K562 (cell line): ENCODE data around the gene DGCR8. TPM values are rescaled to one million over a fixed set of nuclear protein-coding genes. Genes with fewer than 3 reads are reported as not detected.

Experiments used
- ARID1B ChIP-seq: fragments of 450-650 bp; IDR thresholded peaks from 2 replicates; pipeline ENCODE4 v1.6.1; 2016; ENCODE audit warnings: antibody characterized with exemption, mild to moderate bottlenecking, inconsistent platforms
- BRF1 ChIP-seq: IDR thresholded peaks from 3 replicates; pipeline ENCODE4 v1.6.1; 2011; ENCODE audit warnings: borderline replicate concordance, mild to moderate bottlenecking; ENCODE audit not compliant: insufficient read length; ENCODE audit errors: extremely low read depth
- CBX3 ChIP-seq, 2 experiments: IDR thresholded peaks; 1 replicate in 1 of 2; 2 replicates in 1 of 2; pipeline ENCODE4 v1.6.1; 2012; ENCODE audit warnings: inconsistent platforms in 2 of 2, low read length in 2 of 2, borderline replicate concordance in 1 of 2, control low read depth in 1 of 2
- GATA2 ChIP-seq: sonication (generic); formaldehyde crosslinking; IDR thresholded peaks from 2 replicates; pipeline ENCODE4 v1.4.0; 2020; ENCODE audit warnings: mild to moderate bottlenecking, missing genetic modification reagents
- MAFK ChIP-seq: IDR thresholded peaks from 2 replicates; pipeline ENCODE4 v1.6.1; 2011; ENCODE audit warnings: low read length, improper control_type of control experiment
- MAZ ChIP-seq, 2 experiments: fragments of 450-650 bp in 1 of 2; sonication (generic) in 1 of 2; formaldehyde crosslinking; IDR thresholded peaks in 1 of 2; conservative IDR thresholded peaks in 1 of 2; 2 replicates each; pipeline versions ENCODE4 v1.4.0 to v1.5.0; 2020; ENCODE audit warnings: mild to moderate bottlenecking in 1 of 2, missing genetic modification reagents in 1 of 2
- MECOM ChIP-seq: fragments of 250-450 bp; sonication (Bioruptor Pico); IDR thresholded peaks from 2 replicates; pipeline ENCODE4 v1.8.0; 2022; ENCODE audit warnings: inconsistent platforms
- NEUROD1 ChIP-seq: fragments of 150-350 bp; IDR thresholded peaks from 2 replicates; pipeline ENCODE4 v1.6.1; 2014; ENCODE audit warnings: borderline replicate concordance, low read length, low read depth; ENCODE audit not compliant: partially characterized antibody
- POLR2A ChIP-seq: fragments of 450-650 bp; conservative IDR thresholded peaks from 2 replicates; pipeline ENCODE4 v1.6.1; 2016
- THRAP3 ChIP-seq: fragments of 450-650 bp; IDR thresholded peaks from 2 replicates; pipeline ENCODE4 v1.6.1; 2016; ENCODE audit warnings: mild to moderate bottlenecking, inconsistent platforms, borderline replicate concordance
- WHSC1 ChIP-seq: IDR thresholded peaks from one replicate; pipeline ENCODE4 v1.6.1; 2012; ENCODE audit warnings: low read length, control low read depth, inconsistent platforms
- ZBTB7A ChIP-seq: IDR thresholded peaks from 2 replicates; pipeline ENCODE4 v1.6.1; 2011; ENCODE audit warnings: low read depth, mild to moderate bottlenecking, low read length, moderate library complexity, borderline replicate concordance; ENCODE audit not compliant: control insufficient read depth
- ZKSCAN8 ChIP-seq: fragments of 200-800 bp; sonication (Bioruptor generic); IDR thresholded peaks from 2 replicates; pipeline ENCODE4 v1.6.1; 2016; ENCODE audit warnings: missing genetic modification characterization, missing compliant biosample characterization
- ZNF134 ChIP-seq: fragments of 250-450 bp; sonication (Bioruptor Pico); conservative IDR thresholded peaks from 2 replicates; pipeline ENCODE4 v1.4.0; 2020
- ZNF174 ChIP-seq: fragments of 250-450 bp; sonication (Bioruptor Pico); IDR thresholded peaks from 2 replicates; pipeline ENCODE4 v1.4.0; 2020; ENCODE audit warnings: mild to moderate bottlenecking
- ZNF77 ChIP-seq: fragments of 250-450 bp; sonication (Bioruptor Pico); IDR thresholded peaks from 2 replicates; pipeline ENCODE4 v1.5.0; 2020
- polyA plus RNA-seq, 8 experiments: library from polyadenylated mRNA; depleted of rRNA in 4 of 8; stranded (reverse) in 5 of 8; unstranded in 3 of 8; fragments of >200 nt; fragmentation: Nextera tagmentation in 2 of 8; fragmentation: Illumina TruSeq in 1 of 8; extraction: Ambion mirVana in 2 of 8; extraction: Trizol in 1 of 8; gene quantifications; 2 replicates each; pipeline versions ENCODE4 v1.2.1 to v1.2.3, GENCODE V29; 2011 to 2014; ENCODE audit warnings: inconsistent platforms in 1 of 8, missing spikeins in 1 of 8
- total RNA-seq, 7 experiments: library from RNA; depleted of rRNA in 6 of 7; stranded (reverse); fragments of >200 nt in 6 of 7; fragmentation: Illumina TruSeq in 2 of 7; extraction: Trizol in 2 of 7; gene quantifications; 2 replicates each; pipeline versions ENCODE4 v1.2.1 to v1.2.3, GENCODE V29; 2011 to 2021; ENCODE audit warnings: low replicate concordance in 1 of 7
- TF ChIP-seq, protein P1 (sequence below), 2 experiments: fragments of 200-800 bp in 1 of 2; sonication (Bioruptor generic) in 1 of 2; sonication (generic) in 1 of 2; formaldehyde crosslinking in 1 of 2; IDR thresholded peaks in 1 of 2; conservative IDR thresholded peaks in 1 of 2; 2 replicates each; pipeline versions ENCODE4 v1.5.0 to v1.6.1; 2016 to 2020; ENCODE audit warnings: missing compliant biosample characterization in 1 of 2, missing genetic modification characterization in 1 of 2, missing genetic modification reagents in 1 of 2
- TF ChIP-seq, protein P2 (sequence below): sonication (generic); formaldehyde crosslinking; IDR thresholded peaks from 2 replicates; pipeline ENCODE4 v1.5.0; 2020; ENCODE audit warnings: missing genetic modification reagents
- TF ChIP-seq, protein P3 (sequence below), 2 experiments: fragments of 450-650 bp in 1 of 2; IDR thresholded peaks; 2 replicates each; pipeline ENCODE4 v1.6.1; 2011 to 2017; ENCODE audit warnings: low read depth in 2 of 2, antibody characterized with exemption in 1 of 2, borderline replicate concordance in 1 of 2, low read length in 1 of 2, mild to moderate bottlenecking in 1 of 2, mixed read lengths in 1 of 2; ENCODE audit not compliant: control insufficient read depth in 1 of 2
- TF ChIP-seq, protein P4 (sequence below): fragments of 250-450 bp; sonication (Bioruptor Pico); IDR thresholded peaks from 2 replicates; pipeline ENCODE4 v1.6.1; 2021; ENCODE audit warnings: mild to moderate bottlenecking
- TF ChIP-seq, protein P5 (sequence below): sonication (generic); formaldehyde crosslinking; IDR thresholded peaks from 2 replicates; pipeline ENCODE4 v1.8.0; 2022; ENCODE audit warnings: mild to moderate bottlenecking, missing genetic modification reagents

DGCR8 gene
- total and polyA plus RNA-seq, 9 of the 15 experiments (the other 6 are each of a cell fraction or from before 2014, with no cell fraction given), result 5.9 to 144 (median 80.1) TPM

DNA sequence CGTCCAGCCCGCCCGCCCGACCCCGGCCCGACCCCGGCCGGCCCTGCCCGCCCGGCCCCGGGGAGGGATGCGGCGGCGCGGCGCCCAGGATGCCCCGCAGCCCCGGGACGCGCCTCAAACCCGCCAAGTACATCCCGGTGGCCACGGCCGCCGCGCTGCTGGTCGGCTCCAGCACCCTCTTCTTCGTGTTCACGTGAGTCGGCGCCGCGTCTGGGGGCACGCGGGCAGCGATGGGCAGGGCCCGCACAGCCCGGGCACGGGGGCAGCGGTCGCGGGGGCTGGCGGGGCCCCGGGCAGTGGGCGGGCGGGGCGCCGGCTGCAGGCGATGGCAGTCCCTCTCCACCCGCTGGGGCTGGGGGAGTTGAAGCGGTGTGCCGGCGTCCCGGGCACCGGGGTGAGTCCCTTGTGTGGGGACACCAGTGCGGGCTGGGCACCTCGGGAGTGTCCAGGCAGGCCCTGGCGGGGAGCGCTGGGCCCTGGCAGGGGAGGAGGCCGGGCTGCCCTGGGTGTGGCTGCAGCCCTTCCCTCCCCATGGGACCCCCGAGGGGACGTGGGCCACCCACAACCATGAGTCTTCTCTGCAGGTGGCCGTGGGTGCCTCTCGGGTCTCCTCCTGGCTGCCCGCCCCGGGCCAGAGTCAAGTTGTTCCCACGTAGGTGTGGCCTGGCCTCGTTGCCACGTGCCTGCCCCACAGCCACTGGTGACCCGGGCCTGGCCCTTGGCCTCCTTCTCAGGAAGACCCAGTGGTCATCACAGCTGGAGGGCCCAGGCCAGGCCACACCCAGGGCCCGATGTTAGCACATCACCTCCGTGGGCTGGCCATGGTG lies 52.0 kb downstream of the DGCR8 start (continued):
- TF ChIP-seq, protein P1, sequence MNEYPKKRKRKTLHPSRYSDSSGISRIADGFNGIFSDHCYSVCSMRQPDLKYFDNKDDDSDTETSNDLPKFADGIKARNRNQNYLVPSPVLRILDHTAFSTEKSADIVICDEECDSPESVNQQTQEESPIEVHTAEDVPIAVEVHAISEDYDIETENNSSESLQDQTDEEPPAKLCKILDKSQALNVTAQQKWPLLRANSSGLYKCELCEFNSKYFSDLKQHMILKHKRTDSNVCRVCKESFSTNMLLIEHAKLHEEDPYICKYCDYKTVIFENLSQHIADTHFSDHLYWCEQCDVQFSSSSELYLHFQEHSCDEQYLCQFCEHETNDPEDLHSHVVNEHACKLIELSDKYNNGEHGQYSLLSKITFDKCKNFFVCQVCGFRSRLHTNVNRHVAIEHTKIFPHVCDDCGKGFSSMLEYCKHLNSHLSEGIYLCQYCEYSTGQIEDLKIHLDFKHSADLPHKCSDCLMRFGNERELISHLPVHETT (CRISPR knock-in tag; conservative IDR thresholded peaks at IDR 0.05 in 1 of 2, IDR thresholded peaks at IDR 0.05 in 1 of 2), result no peak
- no peak for TF ChIP-seq ZNF174 (CRISPR knock-in tag)
- no peak for TF ChIP-seq ZNF134 (CRISPR knock-in tag)
- no peak for TF ChIP-seq MECOM (CRISPR knock-in tag)
- TF ChIP-seq THRAP3, result no peak
- no peak for TF ChIP-seq POLR2A
- TF ChIP-seq ZKSCAN8, result no peak
- no peak for TF ChIP-seq ZNF77
- TF ChIP-seq NEUROD1, result peak; percentile 31
- TF ChIP-seq, protein P2, sequence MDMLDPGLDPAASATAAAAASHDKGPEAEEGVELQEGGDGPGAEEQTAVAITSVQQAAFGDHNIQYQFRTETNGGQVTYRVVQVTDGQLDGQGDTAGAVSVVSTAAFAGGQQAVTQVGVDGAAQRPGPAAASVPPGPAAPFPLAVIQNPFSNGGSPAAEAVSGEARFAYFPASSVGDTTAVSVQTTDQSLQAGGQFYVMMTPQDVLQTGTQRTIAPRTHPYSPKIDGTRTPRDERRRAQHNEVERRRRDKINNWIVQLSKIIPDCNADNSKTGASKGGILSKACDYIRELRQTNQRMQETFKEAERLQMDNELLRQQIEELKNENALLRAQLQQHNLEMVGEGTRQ (CRISPR knock-in tag), result peak; percentile 67
- TF ChIP-seq, protein P3, sequence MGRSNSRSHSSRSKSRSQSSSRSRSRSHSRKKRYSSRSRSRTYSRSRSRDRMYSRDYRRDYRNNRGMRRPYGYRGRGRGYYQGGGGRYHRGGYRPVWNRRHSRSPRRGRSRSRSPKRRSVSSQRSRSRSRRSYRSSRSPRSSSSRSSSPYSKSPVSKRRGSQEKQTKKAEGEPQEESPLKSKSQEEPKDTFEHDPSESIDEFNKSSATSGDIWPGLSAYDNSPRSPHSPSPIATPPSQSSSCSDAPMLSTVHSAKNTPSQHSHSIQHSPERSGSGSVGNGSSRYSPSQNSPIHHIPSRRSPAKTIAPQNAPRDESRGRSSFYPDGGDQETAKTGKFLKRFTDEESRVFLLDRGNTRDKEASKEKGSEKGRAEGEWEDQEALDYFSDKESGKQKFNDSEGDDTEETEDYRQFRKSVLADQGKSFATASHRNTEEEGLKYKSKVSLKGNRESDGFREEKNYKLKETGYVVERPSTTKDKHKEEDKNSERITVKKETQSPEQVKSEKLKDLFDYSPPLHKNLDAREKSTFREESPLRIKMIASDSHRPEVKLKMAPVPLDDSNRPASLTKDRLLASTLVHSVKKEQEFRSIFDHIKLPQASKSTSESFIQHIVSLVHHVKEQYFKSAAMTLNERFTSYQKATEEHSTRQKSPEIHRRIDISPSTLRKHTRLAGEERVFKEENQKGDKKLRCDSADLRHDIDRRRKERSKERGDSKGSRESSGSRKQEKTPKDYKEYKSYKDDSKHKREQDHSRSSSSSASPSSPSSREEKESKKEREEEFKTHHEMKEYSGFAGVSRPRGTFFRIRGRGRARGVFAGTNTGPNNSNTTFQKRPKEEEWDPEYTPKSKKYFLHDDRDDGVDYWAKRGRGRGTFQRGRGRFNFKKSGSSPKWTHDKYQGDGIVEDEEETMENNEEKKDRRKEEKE (IDR thresholded peaks at IDR 0.05; ENCODE audit: borderline replicate concordance in 1 of 2, control insufficient read depth in 1 of 2, low read depth in 2 of 2, low read length in 1 of 2), result no peak
- TF ChIP-seq, protein P4, sequence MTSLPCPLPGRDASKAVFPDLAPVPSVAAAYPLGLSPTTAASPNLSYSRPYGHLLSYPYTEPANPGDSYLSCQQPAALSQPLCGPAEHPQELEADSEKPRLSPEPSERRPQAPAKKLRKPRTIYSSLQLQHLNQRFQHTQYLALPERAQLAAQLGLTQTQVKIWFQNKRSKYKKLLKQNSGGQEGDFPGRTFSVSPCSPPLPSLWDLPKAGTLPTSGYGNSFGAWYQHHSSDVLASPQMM (CRISPR knock-in tag), result no peak
- no peak for TF ChIP-seq GATA2 (CRISPR knock-in tag)
- TF ChIP-seq CBX3 (IDR thresholded peaks at IDR 0.05; ENCODE audit: borderline replicate concordance in 1 of 2, low read length in 2 of 2), result 0 out of 3 replicates have a peak, but pooled peaks of 1 of the 2 experiments have one; percentile 13
- TF ChIP-seq, protein P5, sequence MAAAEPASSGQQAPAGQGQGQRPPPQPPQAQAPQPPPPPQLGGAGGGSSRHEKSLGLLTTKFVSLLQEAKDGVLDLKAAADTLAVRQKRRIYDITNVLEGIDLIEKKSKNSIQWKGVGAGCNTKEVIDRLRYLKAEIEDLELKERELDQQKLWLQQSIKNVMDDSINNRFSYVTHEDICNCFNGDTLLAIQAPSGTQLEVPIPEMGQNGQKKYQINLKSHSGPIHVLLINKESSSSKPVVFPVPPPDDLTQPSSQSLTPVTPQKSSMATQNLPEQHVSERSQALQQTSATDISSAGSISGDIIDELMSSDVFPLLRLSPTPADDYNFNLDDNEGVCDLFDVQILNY (CRISPR knock-in tag), result no peak
- TF ChIP-seq MAFK, result no peak
- no peak for TF ChIP-seq BRF1
- no peak for TF ChIP-seq WHSC1
- TF ChIP-seq ZBTB7A, result peak; percentile 79; the same call in 1 of the 2 replicates
- TF ChIP-seq MAZ (CRISPR knock-in tag; conservative IDR thresholded peaks at IDR 0.05 in 1 of 2, IDR thresholded peaks at IDR 0.05 in 1 of 2), result peak in 1 of 2 experiments; percentile 64; a peak in 1 of 4 replicates
- no peak for TF ChIP-seq ARID1B
